HCT116 (cell line): Measurements from ENCODE around the gene ARHGEF11. TPM values are rescaled to one million over a fixed set of nuclear protein-coding genes. Genes with fewer than 3 reads are reported as not detected.

ENCODE experiments used
- ATAC-seq: fragments of 200-7000 bp; cut with Tn5 transposase; 2 replicates; pipeline ENCODE4 v1.9.1; 2020; ENCODE audit warnings: mild to moderate bottlenecking, moderate library complexity
- BruUV-seq: library from RNA; stranded (reverse); fragments of 400-500 nt; replicated peaks from 2 replicates; lab custom pipeline; 2021; lab: Mats Ljungman, UMichigan
- CTCF ChIA-PET: fragments of 300-600 bp; sonication (Branson Sonifier 250); formaldehyde crosslinking; loops from one replicate; lab custom pipeline; 2021; ENCODE audit warnings: antibody characterized with exemption; lab: Charles Lee
- POLR2A ChIA-PET: fragments of 300-600, 350-600 bp; sonication (Branson Sonifier 250); formaldehyde crosslinking; loops from one replicate; lab custom pipeline; 2021; ENCODE audit warnings: antibody characterized with exemption; lab: Charles Lee
- RAD21 ChIA-PET, 2 experiments: fragments of 300-600 bp; sonication (Branson Sonifier 250); formaldehyde crosslinking; loops; one replicate each; lab custom pipeline; 2023; ENCODE audit warnings: low total read pairs in 2 of 2; ENCODE audit not compliant: uncharacterized antibody in 2 of 2, unreplicated experiment in 2 of 2, low non-redundant PET in 1 of 2; lab: Charles Lee
- DNase-seq: peaks from one replicate; pipeline ENCODE4 v3.0.0-alpha.2; 2010; ENCODE audit warnings: low read depth, low spot score
- H2AFZ ChIP-seq: fragments of 200-600 bp; shearing (Covaris generic), sonication (generic); 2 replicates; pipeline ENCODE4 v1.6.1; 2017; ENCODE audit warnings: low read depth, mixed run types, mixed read lengths, antibody characterized with exemption, low read length; ENCODE audit not compliant: poor library complexity, severe bottlenecking
- H3K27ac ChIP-seq: 2 replicates; pipeline ENCODE4 v1.5.1; 2012; ENCODE audit warnings: low read depth, low read length
- H3K27me3 ChIP-seq: fragments of 200-600 bp; sonication (generic); 2 replicates; pipeline ENCODE4 v1.6.1; 2016; ENCODE audit warnings: mixed run types, low read length, mixed read lengths; ENCODE audit not compliant: insufficient read depth
- H3K36me3 ChIP-seq, 2 experiments: fragments of 200-500 bp in 1 of 2; fragments of 200-600 bp in 1 of 2; sonication (Bioruptor generic) in 1 of 2; sonication (generic) in 1 of 2; 2 replicates each; pipeline versions ENCODE4 v1.5.1 to v1.6.1; 2014 to 2016; ENCODE audit warnings: low read length in 2 of 2, inconsistent platforms in 1 of 2, mixed read lengths in 1 of 2, mixed run types in 1 of 2; ENCODE audit not compliant: insufficient read depth in 2 of 2, control insufficient read depth in 1 of 2
- H3K4me1 ChIP-seq, 2 experiments: fragments of 200-600 bp in 1 of 2; sonication (generic) in 1 of 2; 2 replicates each; pipeline versions ENCODE4 v1.5.1 to v1.6.1; 2012 to 2017; ENCODE audit warnings: low read length in 2 of 2, inconsistent platforms in 1 of 2, mild to moderate bottlenecking in 1 of 2, mixed read lengths in 1 of 2, mixed run types in 1 of 2, moderate library complexity in 1 of 2; ENCODE audit not compliant: insufficient read depth in 2 of 2, control insufficient read depth in 1 of 2
- H3K4me2 ChIP-seq: fragments of 200-600 bp; sonication (generic); 2 replicates; pipeline ENCODE4 v1.6.1; 2017; ENCODE audit warnings: mixed run types, low read length, mixed read lengths
- H3K4me3 ChIP-seq, 2 experiments: fragments of 200-600 bp in 1 of 2; sonication (generic) in 1 of 2; replicated peaks in 1 of 2; 2 replicates each; pipeline ENCODE4 v1.5.1; 2011 to 2016; ENCODE audit warnings: low read length in 2 of 2, control low read depth in 1 of 2, low read depth in 1 of 2, mild to moderate bottlenecking in 1 of 2, mixed read lengths in 1 of 2, mixed run types in 1 of 2
- H3K79me2 ChIP-seq: fragments of 200-600 bp; sonication (generic); 2 replicates; pipeline ENCODE4 v1.6.1; 2017; ENCODE audit warnings: mild to moderate bottlenecking, mixed run types, low read length, moderate library complexity, mixed read lengths; ENCODE audit not compliant: insufficient read depth
- H3K9ac ChIP-seq: fragments of 200-600 bp; sonication (generic); 2 replicates; pipeline ENCODE4 v1.6.1; 2016; ENCODE audit warnings: low read length, mixed read lengths
- H3K9me2 ChIP-seq: fragments of 200-600 bp; sonication (generic), shearing (Covaris generic); 2 replicates; pipeline ENCODE4 v1.6.1; 2017; ENCODE audit warnings: mixed run types, mild to moderate bottlenecking, moderate library complexity; ENCODE audit not compliant: insufficient read depth
- H3K9me3 ChIP-seq, 2 experiments: fragments of 200-500 bp in 1 of 2; fragments of 200-600 bp in 1 of 2; sonication (Bioruptor generic) in 1 of 2; sonication (generic) in 1 of 2; 2 replicates each; pipeline ENCODE4 v1.6.1; 2014 to 2017; ENCODE audit warnings: low read length in 2 of 2, mixed read lengths in 2 of 2, inconsistent platforms in 1 of 2, low read depth in 1 of 2, mild to moderate bottlenecking in 1 of 2, mixed run types in 1 of 2, moderate library complexity in 1 of 2; ENCODE audit not compliant: control insufficient read depth in 1 of 2, insufficient read depth in 1 of 2
- H4K20me1 ChIP-seq: fragments of 200-600 bp; sonication (generic), shearing (Covaris generic); 2 replicates; pipeline ENCODE4 v1.6.1; 2017; ENCODE audit warnings: mixed run types, mild to moderate bottlenecking, moderate library complexity; ENCODE audit not compliant: insufficient read depth
- CBX3 ChIP-seq: IDR thresholded peaks from 2 replicates; pipeline ENCODE4 v1.6.1; 2012; ENCODE audit warnings: low read depth
- CEBPB ChIP-seq: IDR thresholded peaks from 2 replicates; pipeline ENCODE4 v1.6.1; 2012; ENCODE audit warnings: low read depth
- EGR1 ChIP-seq: IDR thresholded peaks from 2 replicates; pipeline ENCODE4 v1.6.1; 2012; ENCODE audit warnings: low read depth
- ELF1 ChIP-seq: IDR thresholded peaks from 2 replicates; pipeline ENCODE4 v1.6.1; 2012; ENCODE audit warnings: low read depth, borderline replicate concordance
- EZH2phosphoT487 ChIP-seq: fragments of 200-600 bp; IDR thresholded peaks from 2 replicates; pipeline ENCODE4 v1.6.1; 2018; ENCODE audit warnings: antibody characterized with exemption, borderline replicate concordance
- FOSL1 ChIP-seq: IDR thresholded peaks from 2 replicates; pipeline ENCODE4 v1.6.1; 2012; ENCODE audit warnings: low read depth
- JUND ChIP-seq: IDR thresholded peaks from 2 replicates; pipeline ENCODE4 v1.6.1; 2012
- POLR2A ChIP-seq: IDR thresholded peaks from 2 replicates; pipeline ENCODE4 v1.7.0; 2011; ENCODE audit warnings: borderline replicate concordance; ENCODE audit not compliant: insufficient read depth, insufficient read length; ENCODE audit errors: extremely low read depth
- POLR2AphosphoS5 ChIP-seq: IDR thresholded peaks from 2 replicates; pipeline ENCODE4 v1.6.1; 2011; ENCODE audit warnings: mild to moderate bottlenecking, low read depth, low read length, moderate library complexity
- RAD21 ChIP-seq: IDR thresholded peaks from 2 replicates; pipeline ENCODE4 v1.6.1; 2012; ENCODE audit warnings: low read depth, mild to moderate bottlenecking
- SIN3A ChIP-seq: IDR thresholded peaks from 2 replicates; pipeline ENCODE4 v1.6.1; 2012; ENCODE audit warnings: low read depth
- SRF ChIP-seq: IDR thresholded peaks from 2 replicates; pipeline ENCODE4 v1.6.1; 2012; ENCODE audit warnings: low read depth
- ZFX ChIP-seq: fragments of 450-650 bp; IDR thresholded peaks from 2 replicates; pipeline ENCODE4 v1.6.1; 2017
- intact Hi-C: fragments of 100-400 bp; cut with micrococcal nuclease; formaldehyde crosslinking; loops from 2 replicates; pipeline ENCODE4 v1.10.0; 2022
- total RNA-seq: library from RNA; stranded (reverse); gene quantifications from one replicate; pipeline ENCODE4 v1.2.1, GENCODE V29; 2021; ENCODE audit not compliant: unreplicated experiment
- TF ChIP-seq, protein P1 (sequence below), 3 experiments: fragments of 200-600 bp in 1 of 3; sonication (generic) in 1 of 3; IDR thresholded peaks in 2 of 3; conservative IDR thresholded peaks in 1 of 3; 2 replicates each; pipeline ENCODE4 v1.5.1; 2012 to 2017; ENCODE audit warnings: low read depth in 2 of 3, low read length in 2 of 3, antibody characterized with exemption in 1 of 3, borderline replicate concordance in 1 of 3, control low read depth in 1 of 3, mild to moderate bottlenecking in 1 of 3, mixed read lengths in 1 of 3, mixed run types in 1 of 3, moderate library complexity in 1 of 3; ENCODE audit not compliant: insufficient read depth in 1 of 3
- TF ChIP-seq, protein P2 (sequence below): IDR thresholded peaks from 2 replicates; pipeline ENCODE4 v1.6.1; 2012; ENCODE audit warnings: low read depth
- TF ChIP-seq, protein P3 (sequence below): IDR thresholded peaks from 2 replicates; pipeline ENCODE4 v1.6.1; 2012

ARHGEF11 gene
- total RNA-seq, 1 experiment from 2014 or later = 28.9 TPM

DNA sequence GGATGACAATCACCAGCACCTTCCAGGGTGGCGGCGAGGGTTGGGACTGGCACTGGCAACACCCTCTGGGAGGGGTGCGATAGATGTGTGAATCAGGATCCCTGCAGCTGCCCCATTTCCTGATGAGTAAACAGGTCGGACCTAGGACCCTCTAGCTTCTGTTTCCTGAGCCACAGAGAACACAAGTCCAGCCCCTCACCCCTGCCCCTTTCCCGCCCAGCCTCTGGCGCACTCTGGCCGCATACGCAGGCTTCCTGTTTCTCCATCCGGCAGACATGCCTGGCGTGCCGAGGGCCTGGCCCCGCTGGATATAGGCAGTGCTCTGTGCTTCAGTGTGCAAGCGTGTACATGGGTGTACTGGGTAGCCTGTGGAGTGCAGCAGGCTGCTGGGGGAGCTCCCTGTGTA lies 147.4 kb downstream of the ARHGEF11 start:
- ChIA-PET RAD21 (no interaction called here), CTCF (interaction anchor here (1.2 to 2.3 kb wide), 2 partner anchors 30 to 209 kb away, joined by 4 to 11 read pairs; no protein-coding TSS in a partner anchor)
- Histone ChIP-seq H3K79me2 (no peaks in the 10 kb centered on the region), H3K4me1 (peaks cover 32 to 50% of the 10 kb centered on the region in 2 experiments), H3K9me2 (no peaks in the 10 kb centered on the region), H2AFZ (no peak overlapping the region), H3K4me2 (peak overlapping the region; percentile 83)
- TF ChIP-seq POLR2A = no peak
- TF ChIP-seq POLR2AphosphoS5 = no peak
- TF ChIP-seq, protein P1, sequence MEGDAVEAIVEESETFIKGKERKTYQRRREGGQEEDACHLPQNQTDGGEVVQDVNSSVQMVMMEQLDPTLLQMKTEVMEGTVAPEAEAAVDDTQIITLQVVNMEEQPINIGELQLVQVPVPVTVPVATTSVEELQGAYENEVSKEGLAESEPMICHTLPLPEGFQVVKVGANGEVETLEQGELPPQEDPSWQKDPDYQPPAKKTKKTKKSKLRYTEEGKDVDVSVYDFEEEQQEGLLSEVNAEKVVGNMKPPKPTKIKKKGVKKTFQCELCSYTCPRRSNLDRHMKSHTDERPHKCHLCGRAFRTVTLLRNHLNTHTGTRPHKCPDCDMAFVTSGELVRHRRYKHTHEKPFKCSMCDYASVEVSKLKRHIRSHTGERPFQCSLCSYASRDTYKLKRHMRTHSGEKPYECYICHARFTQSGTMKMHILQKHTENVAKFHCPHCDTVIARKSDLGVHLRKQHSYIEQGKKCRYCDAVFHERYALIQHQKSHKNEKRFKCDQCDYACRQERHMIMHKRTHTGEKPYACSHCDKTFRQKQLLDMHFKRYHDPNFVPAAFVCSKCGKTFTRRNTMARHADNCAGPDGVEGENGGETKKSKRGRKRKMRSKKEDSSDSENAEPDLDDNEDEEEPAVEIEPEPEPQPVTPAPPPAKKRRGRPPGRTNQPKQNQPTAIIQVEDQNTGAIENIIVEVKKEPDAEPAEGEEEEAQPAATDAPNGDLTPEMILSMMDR (IDR thresholded peaks at IDR 0.05 in 2 of 3, conservative IDR thresholded peaks at IDR 0.05 in 1 of 3; ENCODE audit: borderline replicate concordance in 1 of 3, insufficient read depth in 1 of 3, low read depth in 2 of 3, low read length in 2 of 3) = no peak
- TF ChIP-seq CBX3 = no peak
- no peak for TF ChIP-seq EGR1
- TF ChIP-seq SIN3A = no peak
- TF ChIP-seq CEBPB = no peak
- TF ChIP-seq, protein P2, sequence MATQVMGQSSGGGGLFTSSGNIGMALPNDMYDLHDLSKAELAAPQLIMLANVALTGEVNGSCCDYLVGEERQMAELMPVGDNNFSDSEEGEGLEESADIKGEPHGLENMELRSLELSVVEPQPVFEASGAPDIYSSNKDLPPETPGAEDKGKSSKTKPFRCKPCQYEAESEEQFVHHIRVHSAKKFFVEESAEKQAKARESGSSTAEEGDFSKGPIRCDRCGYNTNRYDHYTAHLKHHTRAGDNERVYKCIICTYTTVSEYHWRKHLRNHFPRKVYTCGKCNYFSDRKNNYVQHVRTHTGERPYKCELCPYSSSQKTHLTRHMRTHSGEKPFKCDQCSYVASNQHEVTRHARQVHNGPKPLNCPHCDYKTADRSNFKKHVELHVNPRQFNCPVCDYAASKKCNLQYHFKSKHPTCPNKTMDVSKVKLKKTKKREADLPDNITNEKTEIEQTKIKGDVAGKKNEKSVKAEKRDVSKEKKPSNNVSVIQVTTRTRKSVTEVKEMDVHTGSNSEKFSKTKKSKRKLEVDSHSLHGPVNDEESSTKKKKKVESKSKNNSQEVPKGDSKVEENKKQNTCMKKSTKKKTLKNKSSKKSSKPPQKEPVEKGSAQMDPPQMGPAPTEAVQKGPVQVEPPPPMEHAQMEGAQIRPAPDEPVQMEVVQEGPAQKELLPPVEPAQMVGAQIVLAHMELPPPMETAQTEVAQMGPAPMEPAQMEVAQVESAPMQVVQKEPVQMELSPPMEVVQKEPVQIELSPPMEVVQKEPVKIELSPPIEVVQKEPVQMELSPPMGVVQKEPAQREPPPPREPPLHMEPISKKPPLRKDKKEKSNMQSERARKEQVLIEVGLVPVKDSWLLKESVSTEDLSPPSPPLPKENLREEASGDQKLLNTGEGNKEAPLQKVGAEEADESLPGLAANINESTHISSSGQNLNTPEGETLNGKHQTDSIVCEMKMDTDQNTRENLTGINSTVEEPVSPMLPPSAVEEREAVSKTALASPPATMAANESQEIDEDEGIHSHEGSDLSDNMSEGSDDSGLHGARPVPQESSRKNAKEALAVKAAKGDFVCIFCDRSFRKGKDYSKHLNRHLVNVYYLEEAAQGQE = no peak
- no peak for TF ChIP-seq FOSL1
- no peak for TF ChIP-seq SRF
- TF ChIP-seq EZH2phosphoT487 = no peak
- no peak for TF ChIP-seq JUND
- TF ChIP-seq RAD21 = no peak
- TF ChIP-seq, protein P3, sequence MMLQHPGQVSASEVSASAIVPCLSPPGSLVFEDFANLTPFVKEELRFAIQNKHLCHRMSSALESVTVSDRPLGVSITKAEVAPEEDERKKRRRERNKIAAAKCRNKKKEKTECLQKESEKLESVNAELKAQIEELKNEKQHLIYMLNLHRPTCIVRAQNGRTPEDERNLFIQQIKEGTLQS = no peak
- TF ChIP-seq ZFX = no peak
- TF ChIP-seq ELF1 = no peak
- TF ChIP-seq, all 23 proteins: peak for 0
- Histone ChIP-seq H4K20me1 (no peaks in the 10 kb centered on the region), H3K27me3 (no peaks in the 10 kb centered on the region), H3K9me3 (no peaks in the 10 kb centered on the region), H3K36me3 (no peaks in the 10 kb centered on the region), H3K4me3 (peak overlapping the region in 1 of 2 experiments; percentile 48; a peak in 2 of 4 replicates), H3K27ac (peak overlapping the region; percentile 88; the same call in 1 of the 2 replicates), H3K9ac (peak overlapping the region; percentile 65)
- ATAC-seq = no peak
- no TSS peak for BruUV-seq
- intact Hi-C loops = no loop called here
- DNase-seq = no peak
- POLR2A ChIA-PET = no interaction called here
